HepG2 (cell line): ENCODE results near the gene TNFSF13. TPM values are rescaled to one million over a fixed set of nuclear protein-coding genes. Genes with fewer than 3 reads are reported as not detected.

ENCODE experiments used
- ZBTB40 ChIP-seq, 2 experiments: fragments of 450-650 bp in 1 of 2; sonication (generic) in 1 of 2; formaldehyde crosslinking in 1 of 2; IDR thresholded peaks; 2 replicates each; pipeline versions ENCODE4 v1.6.1 to v1.8.0; 2016 to 2022; ENCODE audit warnings: antibody characterized with exemption in 1 of 2, mild to moderate bottlenecking in 1 of 2, missing genetic modification reagents in 1 of 2
- ZNF543 ChIP-seq: sonication (generic); formaldehyde crosslinking; IDR thresholded peaks from 2 replicates; pipeline ENCODE4 v1.4.0; 2020; ENCODE audit warnings: mild to moderate bottlenecking, missing genetic modification reagents
- polyA plus RNA-seq, 8 experiments: library from polyadenylated mRNA; depleted of rRNA in 3 of 8; stranded (reverse) in 7 of 8; unstranded in 1 of 8; fragments of >200 nt; fragmentation: Illumina TruSeq in 4 of 8; extraction: Trizol in 4 of 8; gene quantifications; 2 replicates each; pipeline versions ENCODE4 v1.2.1 to v1.2.3, GENCODE V29; 2011 to 2016; ENCODE audit warnings: low read depth in 4 of 8, missing spikeins in 1 of 8, mixed read lengths in 1 of 8; ENCODE audit not compliant: insufficient read depth in 1 of 8
- total RNA-seq, 5 experiments: library from RNA; depleted of rRNA; stranded (reverse); fragments of >200 nt; fragmentation: Illumina TruSeq; extraction: Trizol; gene quantifications; 2 replicates each; pipeline ENCODE4 v1.2.3, GENCODE V29; 2016; ENCODE audit warnings: low read depth in 1 of 5

TNFSF13 gene
- total and polyA plus RNA-seq, 2 of the 13 experiments (the other 11 are each of a cell fraction or from before 2014, with no cell fraction given): 2.5 to 3.3 TPM

- TF ChIP-seq ZBTB40 (IDR thresholded peaks at IDR 0.05): no peak
- TF ChIP-seq ZBTB40 (CRISPR knock-in tag; IDR thresholded peaks at IDR 0.05): 0 out of 2 replicates have a peak, but pooled peaks have one; percentile 17
- no peak for TF ChIP-seq ZNF543 (CRISPR knock-in tag)
Observed at GRCh38 chr17:7549401-7550055, 9.0 kb upstream of the TNFSF13 start (continued).
